K562 (cell line): ENCODE measurements around the gene MPDZ. TPM values are rescaled to one million over a fixed set of nuclear protein-coding genes. Genes with fewer than 3 reads are reported as not detected.

Source experiments
- ATAC-seq: fragments of 200-7000 bp; cut with Tn5 transposase; 3 replicates; pipeline ENCODE4 v1.9.1; 2020; ENCODE audit warnings: moderate library complexity
- BruUV-seq: library from RNA; stranded (reverse); fragments of 400-500 nt; replicated peaks from 2 replicates; lab custom pipeline; 2021; lab: Mats Ljungman, UMichigan
- CTCF ChIA-PET: fragments of 300-600 bp; formaldehyde crosslinking; extraction: SDS; loops from one replicate; lab custom pipeline; 2021; ENCODE audit warnings: low intra/inter-chr PET ratio; lab: Yijun Ruan, JAX
- POLR2A ChIA-PET: fragments of 300-600, 350-650 bp; sonication (Branson Sonifier 250); formaldehyde crosslinking; extraction: SDS; loops from one replicate; lab custom pipeline; 2021; ENCODE audit warnings: antibody characterized with exemption, inconsistent platforms; lab: Yijun Ruan, JAX
- DNase-seq, 4 experiments: peaks; one replicate each; pipeline versions ENCODE4 v3.0.0 to v3.0.0-alpha.2; 2011 to 2018; ENCODE audit warnings: low spot score in 3 of 4, mixed read lengths in 3 of 4; ENCODE audit errors: extremely low read depth in 1 of 4
- FAIRE-seq: peaks from 2 replicates; lab custom pipeline; 2011; peaks lifted over from hg19 to GRCh38; lab: Jason Lieb, UNC
- H2AFZ ChIP-seq: 2 replicates; pipeline ENCODE4 v1.6.0; 2011; ENCODE audit warnings: low read depth, low read length, control low read depth, inconsistent platforms
- H3K27ac ChIP-seq: fragments of 200-600 bp; 3 replicates; pipeline ENCODE4 v1.8.0; 2011; ENCODE audit warnings: low read depth, mild to moderate bottlenecking, control low read depth, inconsistent platforms, low read length, moderate library complexity, mixed read lengths; ENCODE audit errors: extremely low read depth
- H3K27me3 ChIP-seq, 2 experiments: fragments of 300-600 bp in 1 of 2; 2 replicates in 1 of 2; 3 replicates in 1 of 2; pipeline versions ENCODE4 v1.6.0 to v1.8.0; 2011; ENCODE audit warnings: inconsistent platforms in 2 of 2, low read length in 2 of 2, mild to moderate bottlenecking in 1 of 2, mixed read lengths in 1 of 2, moderate library complexity in 1 of 2; ENCODE audit not compliant: control insufficient read depth in 2 of 2, insufficient read depth in 2 of 2
- H3K36me3 ChIP-seq: fragments of 300-600 bp; 3 replicates; pipeline ENCODE4 v1.8.0; 2011; ENCODE audit warnings: mild to moderate bottlenecking, low read length, inconsistent platforms; ENCODE audit not compliant: control insufficient read depth, insufficient read depth
- H3K4me1 ChIP-seq, 2 experiments: fragments of 200-600 bp in 1 of 2; replicated peaks in 1 of 2; 2 replicates in 1 of 2; 3 replicates in 1 of 2; pipeline versions ENCODE4 v1.5.1 to v1.8.0; 2011; ENCODE audit warnings: inconsistent platforms in 2 of 2, low read length in 2 of 2, mild to moderate bottlenecking in 1 of 2, mixed read lengths in 1 of 2, moderate library complexity in 1 of 2; ENCODE audit not compliant: control insufficient read depth in 2 of 2, insufficient read depth in 2 of 2
- H3K4me2 ChIP-seq: 2 replicates; pipeline ENCODE4 v1.6.1; 2011; ENCODE audit warnings: low read length, control low read depth, inconsistent platforms, mixed read lengths; ENCODE audit not compliant: insufficient read depth
- H3K4me3 ChIP-seq: fragments of 200-600 bp; sonication (generic), shearing (Covaris generic); 2 replicates; pipeline ENCODE4 v1.5.1; 2016; ENCODE audit warnings: control low read depth, inconsistent platforms
- H3K79me2 ChIP-seq: fragments of 200-600 bp; 3 replicates; pipeline ENCODE4 v1.8.0; 2011; ENCODE audit warnings: low read length, inconsistent platforms; ENCODE audit not compliant: control insufficient read depth, insufficient read depth
- H3K9ac ChIP-seq, 2 experiments: 2 replicates each; pipeline versions ENCODE4 v1.6.0 to v1.6.1; 2011; ENCODE audit warnings: low read depth in 2 of 2, low read length in 2 of 2, control low read depth in 1 of 2, inconsistent platforms in 1 of 2, mild to moderate bottlenecking in 1 of 2, mixed read lengths in 1 of 2; ENCODE audit not compliant: insufficient read depth in 1 of 2
- H3K9me1 ChIP-seq: one replicate; pipeline ENCODE4 v1.6.0; 2011; ENCODE audit warnings: inconsistent platforms, mild to moderate bottlenecking, low read length, moderate library complexity; ENCODE audit not compliant: control insufficient read depth, insufficient read depth
- H3K9me3 ChIP-seq: replicated peaks from 2 replicates; pipeline ENCODE4 v1.5.1; 2011; ENCODE audit warnings: low read depth, low read length, inconsistent platforms; ENCODE audit not compliant: control insufficient read depth, insufficient read depth
- H4K20me1 ChIP-seq: replicated peaks from 2 replicates; pipeline ENCODE4 v1.6.1; 2011; ENCODE audit warnings: low read length, inconsistent platforms, mixed read lengths; ENCODE audit not compliant: control insufficient read depth, insufficient read depth
- CREB5 ChIP-seq: fragments of 250-450 bp; sonication (Bioruptor Pico); IDR thresholded peaks from 2 replicates; pipeline ENCODE4 v1.5.0; 2020; ENCODE audit warnings: mild to moderate bottlenecking
- DNMT1 ChIP-seq: fragments of 450-650 bp; IDR thresholded peaks from 2 replicates; pipeline ENCODE4 v1.6.1; 2016; ENCODE audit warnings: antibody characterized with exemption, mild to moderate bottlenecking
- ETV1 ChIP-seq: fragments of 450-650 bp; conservative IDR thresholded peaks from 2 replicates; pipeline ENCODE4 v1.6.1; 2016; ENCODE audit warnings: missing genetic modification characterization, control low read depth, low read depth, missing compliant biosample characterization
- GATAD2B ChIP-seq: fragments of 450-650 bp; IDR thresholded peaks from 2 replicates; pipeline ENCODE4 v1.6.1; 2017; ENCODE audit warnings: mild to moderate bottlenecking, borderline replicate concordance
- KDM4B ChIP-seq, 2 experiments: fragments of 450-650 bp in 1 of 2; sonication (generic) in 1 of 2; IDR thresholded peaks; 2 replicates each; pipeline ENCODE4 v1.6.1; 2016 to 2017; ENCODE audit warnings: borderline replicate concordance in 2 of 2, antibody characterized with exemption in 1 of 2, low read depth in 1 of 2, mild to moderate bottlenecking in 1 of 2
- MYC ChIP-seq, 2 experiments: fragments of 250-450 bp in 1 of 2; sonication (Bioruptor Pico) in 1 of 2; IDR thresholded peaks; 2 replicates each; pipeline versions ENCODE4 v1.5.1 to v1.6.1; 2012 to 2021; ENCODE audit warnings: low read depth in 2 of 2, borderline replicate concordance in 1 of 2, improper control_type of control experiment in 1 of 2, low read length in 1 of 2, mild to moderate bottlenecking in 1 of 2, moderate library complexity in 1 of 2
- NFIC ChIP-seq: fragments of 450-650 bp; IDR thresholded peaks from 2 replicates; pipeline ENCODE4 v1.6.1; 2017; ENCODE audit warnings: mild to moderate bottlenecking, inconsistent platforms
- NR3C1 ChIP-seq: sonication (generic); formaldehyde crosslinking; IDR thresholded peaks from 2 replicates; pipeline ENCODE4 v1.8.1; 2022; ENCODE audit warnings: missing genetic modification reagents
- SFPQ ChIP-seq: fragments of 200-400 bp; formaldehyde crosslinking; IDR thresholded peaks from 2 replicates; pipeline ENCODE4 v1.6.1; 2017; ENCODE audit warnings: mild to moderate bottlenecking, low read depth, low read length, moderate library complexity
- SMARCA4 ChIP-seq: fragments of 450-650 bp; IDR thresholded peaks from 2 replicates; pipeline ENCODE4 v1.6.1; 2016
- SNRNP70 ChIP-seq: fragments of 200-400 bp; formaldehyde crosslinking; optimal IDR thresholded peaks from 2 replicates; pipeline ENCODE3; 2017; ENCODE audit warnings: low read depth, low read length
- TARDBP ChIP-seq: fragments of 450-650 bp; IDR thresholded peaks from 2 replicates; pipeline ENCODE4 v1.6.1; 2016
- ZNF830 ChIP-seq: fragments of 250-450 bp; sonication (Bioruptor Pico); IDR thresholded peaks from 2 replicates; pipeline ENCODE4 v1.5.0; 2021; ENCODE audit warnings: mild to moderate bottlenecking
- WGBS: fragments of 100-300 bp; shearing (Covaris generic); methylation state at CpG from one replicate; pipeline ENCODE4 v1.1.6; 2016; ENCODE audit warnings: low coverage, mixed read lengths; ENCODE audit not compliant: insufficient coverage; ENCODE audit errors: missing lambda C conversion rate; 5-methylcytosine and 5-hydroxymethylcytosine counted together
- in situ Hi-C: fragments of 300-500 bp; cut with MboI; formaldehyde crosslinking; loops from 4 replicates; pipeline ENCODE4 v1.15.0; 2018; ENCODE audit warnings: inconsistent platforms, mixed read lengths
- intact Hi-C: fragments of 100-400 bp; cut with micrococcal nuclease; formaldehyde crosslinking; loops from 2 replicates; pipeline ENCODE4 v1.14.2; 2022
- polyA plus RNA-seq, 8 experiments: library from polyadenylated mRNA; depleted of rRNA in 4 of 8; stranded (reverse) in 5 of 8; unstranded in 3 of 8; fragments of >200 nt; fragmentation: Nextera tagmentation in 2 of 8; fragmentation: Illumina TruSeq in 1 of 8; extraction: Ambion mirVana in 2 of 8; extraction: Trizol in 1 of 8; gene quantifications; 2 replicates each; pipeline versions ENCODE4 v1.2.1 to v1.2.3, GENCODE V29; 2011 to 2014; ENCODE audit warnings: inconsistent platforms in 1 of 8, missing spikeins in 1 of 8
- total RNA-seq, 7 experiments: library from RNA; depleted of rRNA in 6 of 7; stranded (reverse); fragments of >200 nt in 6 of 7; fragmentation: Illumina TruSeq in 2 of 7; extraction: Trizol in 2 of 7; gene quantifications; 2 replicates each; pipeline versions ENCODE4 v1.2.1 to v1.2.3, GENCODE V29; 2011 to 2021; ENCODE audit warnings: low replicate concordance in 1 of 7

The MPDZ gene
- total and polyA plus RNA-seq, 9 of the 15 experiments (the other 6 are each of a cell fraction or from before 2014, with no cell fraction given) = 3.9 to 13.2 (median 5.7) TPM

- Histone ChIP-seq H3K9me1 (no peaks in the 10 kb centered on the region), H3K27me3 (no peaks in the 10 kb centered on the region), H4K20me1 (no peaks in the 10 kb centered on the region; the same call in 1 of the 2 replicates), H3K79me2 (no peaks in the 10 kb centered on the region), H3K9me3 (no peaks in the 10 kb centered on the region), H3K4me2 (no peak overlapping the region), H3K4me1 (no peaks in the 10 kb centered on the region), H3K9ac (no peak overlapping the region), H2AFZ (no peak overlapping the region), H3K36me3 (no peaks in the 10 kb centered on the region), H3K4me3 (no peak overlapping the region), H3K27ac (no peak overlapping the region)
- intact Hi-C loops (no loop called here), in situ Hi-C loops (no loop called here)
- no TSS peak for BruUV-seq
- FAIRE-seq (no peak), DNase-seq (no peak), ATAC-seq (no peak)
- TF ChIP-seq SFPQ (no peak), SNRNP70 (no peak), CREB5 (CRISPR knock-in tag) (no peak), DNMT1 (no peak), NR3C1 (no peak), ETV1 (tag) (no peak), KDM4B (IDR thresholded peaks at IDR 0.05; ENCODE audit: borderline replicate concordance in 2 of 2, low read depth in 1 of 2) (no peak), MYC (IDR thresholded peaks at IDR 0.05; ENCODE audit: low read depth, low read length) (no peak), MYC (CRISPR knock-in tag; IDR thresholded peaks at IDR 0.05; ENCODE audit: borderline replicate concordance, low read depth) (no peak), NFIC (no peak), TARDBP (no peak), GATAD2B (no peak), ZNF830 (CRISPR knock-in tag) (no peak), SMARCA4 (no peak)
- WGBS = 68% methylated on average over 5 of the region's 5 CpGs
- ChIA-PET POLR2A (no interaction called here), CTCF (no interaction called here)
These were observed 136.2 kb downstream of the MPDZ start for GRCh38 chr9:13143281-13143680.
